ENCODE measurements around the gene APOBEC3B. TPM values are rescaled to one million over a fixed set of nuclear protein-coding genes. Genes with fewer than 3 reads are reported as not detected.
"Not testable (repeated sequence)": the region's sequence is repeated elsewhere in the genome, so short reads cannot be mapped to it uniquely, and the experiment has no call there.

APOBEC3B gene
- total RNA-seq, 1 donor from 2014 or later = under 0.01 TPM

- no peak for DNase-seq
These were observed 14.4 kb upstream of the APOBEC3B start for GRCh38 chr22:38967451-38968450.

GRCh38 chr22:38968801-38969200, 13.3 kb upstream of the APOBEC3B start:
- DNase-seq = no peak

GRCh38 chr22:38970551-38970950, 11.6 kb upstream of the APOBEC3B start:
- peak; percentile 5 for DNase-seq

GRCh38 chr22:38971202-38971601, 10.9 kb upstream of the APOBEC3B start:
- no peak for DNase-seq

- no peak for DNase-seq
These were observed 10.4 kb upstream of the APOBEC3B start for GRCh38 chr22:38971791-38972190.

- DNase-seq = no peak
These were observed 9.6 kb upstream of the APOBEC3B start for GRCh38 chr22:38972558-38972957.

GRCh38 chr22:38973289-38974169, 8.6 kb upstream of the APOBEC3B start:
- peak; percentile 65 for DNase-seq

GRCh38 chr22:38974170-38974825, 7.8 kb upstream of the APOBEC3B start:
- no peak for DNase-seq

GRCh38 chr22:38974826-38975175, 7.3 kb upstream of the APOBEC3B start:
- no peak for DNase-seq

GRCh38 chr22:38977289-38977688, 4.9 kb upstream of the APOBEC3B start:
- not testable (repeated sequence) for DNase-seq

- not testable (repeated sequence) for DNase-seq
These were observed 1.6 kb upstream of the APOBEC3B start for GRCh38 chr22:38980587-38980986.

GRCh38 chr22:38981005-38981991, 849 bp upstream of the APOBEC3B start:
- peak; percentile 20 for DNase-seq

- no peak for DNase-seq
These were observed 2.1 kb downstream of the APOBEC3B start for GRCh38 chr22:38984224-38984623.

GRCh38 chr22:38984784-38985757, 2.9 kb downstream of the APOBEC3B start:
- DNase-seq = peak; percentile 36

- DNase-seq = no peak
These were observed 4.5 kb downstream of the APOBEC3B start for GRCh38 chr22:38986629-38987028.

GRCh38 chr22:38987171-38987895, 5.2 kb downstream of the APOBEC3B start:
- DNase-seq = no peak

GRCh38 chr22:38989466-38989865, 7.3 kb downstream of the APOBEC3B start:
- no peak for DNase-seq

GRCh38 chr22:38992871-38993371, 10.8 kb downstream of the APOBEC3B start:
- not testable (repeated sequence) for DNase-seq

GRCh38 chr22:38996105-38996504, 14.0 kb downstream of the APOBEC3B start:
- no peak for DNase-seq

Data from dermis blood vessel endothelial cell (primary cell).